GM12878 (cell line): ENCODE data around the gene ABR. TPM values are rescaled to one million over a fixed set of nuclear protein-coding genes. Genes with fewer than 3 reads are reported as not detected.

Experiments
- ATAC-seq: fragments of 200-7000 bp; cut with Tn5 transposase; 3 replicates; pipeline ENCODE4 v1.9.1; 2020; ENCODE audit warnings: mild to moderate bottlenecking, moderate library complexity
- BruUV-seq: library from RNA; stranded (reverse); fragments of 400-500 nt; replicated peaks from 2 replicates; lab custom pipeline; 2021; lab: Mats Ljungman, UMichigan
- CTCF ChIA-PET: fragments of 300-600 bp; sonication (Branson Sonifier 250); formaldehyde crosslinking; extraction: SDS; loops from one replicate; lab custom pipeline; 2021; ENCODE audit warnings: inconsistent platforms; lab: Yijun Ruan, JAX
- POLR2A ChIA-PET: fragments of 350-600 bp; formaldehyde crosslinking; extraction: SDS; loops from one replicate; lab custom pipeline; 2021; ENCODE audit warnings: inconsistent platforms; lab: Charles Lee
- RAD21 ChIA-PET: fragments of 300-600 bp; sonication (Branson Sonifier 250); formaldehyde crosslinking; loops from one replicate; lab custom pipeline; 2023; ENCODE audit warnings: antibody characterized with exemption; ENCODE audit not compliant: unreplicated experiment; lab: Charles Lee
- SMC1A ChIA-PET: fragments of 300-600 bp; sonication (Branson Sonifier 250); formaldehyde crosslinking; loops from one replicate; lab custom pipeline; 2023; ENCODE audit not compliant: unreplicated experiment, uncharacterized antibody; lab: Charles Lee
- DNase-seq: peaks from one replicate; pipeline ENCODE4 v3.0.0-alpha.2; 2011; ENCODE audit warnings: low read depth, low spot score
- FAIRE-seq: peaks from 3 replicates; lab custom pipeline; 2011; peaks lifted over from hg19 to GRCh38; lab: Jason Lieb, UNC
- H2AFZ ChIP-seq: 2 replicates; pipeline ENCODE4 v1.6.0; 2011; ENCODE audit warnings: low read depth, low read length, control low read depth; ENCODE audit not compliant: control insufficient read depth
- H3K27ac ChIP-seq: 2 replicates; pipeline ENCODE4 v1.5.1; 2011; ENCODE audit warnings: control low read depth; ENCODE audit not compliant: control insufficient read depth, insufficient read depth
- H3K27me3 ChIP-seq, 2 experiments: replicated peaks in 1 of 2; 2 replicates each; pipeline versions ENCODE4 v1.6.0 to v1.6.1; 2011; ENCODE audit warnings: low read length in 1 of 2; ENCODE audit not compliant: control insufficient read depth in 2 of 2, insufficient read depth in 2 of 2
- H3K36me3 ChIP-seq, 2 experiments: 2 replicates each; pipeline ENCODE4 v1.5.1; 2011; ENCODE audit warnings: low read length in 1 of 2; ENCODE audit not compliant: control insufficient read depth in 2 of 2, insufficient read depth in 2 of 2
- H3K4me1 ChIP-seq: 2 replicates; pipeline ENCODE4 v1.6.1; 2011; ENCODE audit warnings: mild to moderate bottlenecking, low read length, moderate library complexity, mixed read lengths; ENCODE audit not compliant: control insufficient read depth, insufficient read depth
- H3K4me2 ChIP-seq: 2 replicates; pipeline ENCODE4 v1.6.0; 2011; ENCODE audit warnings: control low read depth; ENCODE audit not compliant: control insufficient read depth, insufficient read depth
- H3K4me3 ChIP-seq: fragments of 200-600 bp; sonication (generic); 2 replicates; pipeline ENCODE4 v1.5.1; 2016
- H3K79me2 ChIP-seq: 2 replicates; pipeline ENCODE4 v1.6.0; 2011; ENCODE audit warnings: low read length; ENCODE audit not compliant: control insufficient read depth, insufficient read depth
- H3K9ac ChIP-seq: 2 replicates; pipeline ENCODE4 v1.8.0; 2011; ENCODE audit warnings: low read length, control low read depth, mixed read lengths; ENCODE audit not compliant: control insufficient read depth, insufficient read depth
- H3K9me3 ChIP-seq: replicated peaks from 3 replicates; pipeline ENCODE4 v1.5.1; 2011; ENCODE audit warnings: mild to moderate bottlenecking, low read length; ENCODE audit not compliant: control insufficient read depth, insufficient read depth
- H4K20me1 ChIP-seq: 2 replicates; pipeline ENCODE4 v1.6.0; 2011; ENCODE audit not compliant: control insufficient read depth, insufficient read depth
- BRCA1 ChIP-seq: IDR thresholded peaks from 2 replicates; pipeline ENCODE4 v1.6.1; 2011; ENCODE audit warnings: low read depth, low read length, improper control_type of control experiment
- CBFB ChIP-seq: IDR thresholded peaks from 2 replicates; pipeline ENCODE4 v1.6.1; 2016; ENCODE audit warnings: antibody characterized with exemption, low read depth
- GATAD2B ChIP-seq: fragments of 450-650 bp; conservative IDR thresholded peaks from 2 replicates; pipeline ENCODE4 v1.6.1; 2017; ENCODE audit warnings: low read depth, mild to moderate bottlenecking, moderate library complexity
- RAD21 ChIP-seq: IDR thresholded peaks from 2 replicates; pipeline ENCODE4 v1.6.1; 2011; ENCODE audit warnings: mild to moderate bottlenecking, low read depth, low read length, moderate library complexity; ENCODE audit not compliant: insufficient read depth
- SMAD1 ChIP-seq: fragments of 450-650 bp; IDR thresholded peaks from 2 replicates; pipeline ENCODE4 v1.6.1; 2018; ENCODE audit warnings: mild to moderate bottlenecking, low read depth; ENCODE audit not compliant: partially characterized antibody
- SUPT20H ChIP-seq: IDR thresholded peaks from 2 replicates; pipeline ENCODE4 v1.6.1; 2011; ENCODE audit warnings: low read depth, mild to moderate bottlenecking, low read length, moderate library complexity, borderline replicate concordance; ENCODE audit not compliant: control insufficient read depth
- TAF1 ChIP-seq: IDR thresholded peaks from 2 replicates; pipeline ENCODE4 v1.6.1; 2011; ENCODE audit warnings: mild to moderate bottlenecking, low read depth, low read length, borderline replicate concordance
- TCF12 ChIP-seq: IDR thresholded peaks from 2 replicates; pipeline ENCODE4 v1.6.1; 2011; ENCODE audit warnings: low read depth, mild to moderate bottlenecking, low read length
- ZNF384 ChIP-seq: IDR thresholded peaks from 2 replicates; pipeline ENCODE4 v1.6.1; 2012; ENCODE audit warnings: low read depth, mild to moderate bottlenecking, low read length, improper control_type of control experiment, borderline replicate concordance
- ZZZ3 ChIP-seq: IDR thresholded peaks from 2 replicates; pipeline ENCODE4 v1.6.1; 2011; ENCODE audit warnings: low read depth; ENCODE audit not compliant: control insufficient read depth, insufficient read length
- WGBS: methylation state at CpG from one replicate; pipeline ENCODE4 v1.1.6; 2016; ENCODE audit warnings: low lambda C conversion rate; ENCODE audit not compliant: insufficient replicate concordance, insufficient coverage; ENCODE audit errors: missing lambda C conversion rate; 5-methylcytosine and 5-hydroxymethylcytosine counted together
- in situ Hi-C: fragments of 300-500 bp; cut with MboI; formaldehyde crosslinking; loops from 9 replicates; pipeline ENCODE4 v1.14.3; 2018; ENCODE audit warnings: mixed read lengths
- intact Hi-C: fragments of 100-400 bp; cut with micrococcal nuclease; formaldehyde crosslinking; loops from one replicate; pipeline ENCODE4 v1.14.2; 2022; ENCODE audit not compliant: unreplicated experiment
- polyA plus RNA-seq, 11 experiments: library from polyadenylated mRNA; depleted of rRNA in 4 of 11; unstranded in 6 of 11; stranded (reverse) in 5 of 11; fragments of >200 nt; fragmentation: Nextera tagmentation in 4 of 11; fragmentation: Illumina TruSeq in 1 of 11; extraction: Ambion mirVana in 4 of 11; extraction: Trizol in 1 of 11; gene quantifications; 1 replicate in 1 of 11; 2 replicates in 10 of 11; pipeline versions ENCODE4 v1.2.1 to v1.2.3, GENCODE V29; 2011 to 2016; ENCODE audit warnings: inconsistent platforms in 2 of 11, missing spikeins in 2 of 11, low read depth in 1 of 11
- total RNA-seq, 4 experiments: library from RNA; depleted of rRNA in 3 of 4; stranded (reverse); fragments of >200 nt in 3 of 4; fragmentation: Illumina TruSeq in 1 of 4; extraction: Trizol in 1 of 4; gene quantifications; 2 replicates each; pipeline versions ENCODE4 v1.2.1 to v1.2.3, GENCODE V29; 2013 to 2021
- TF ChIP-seq, protein P1 (sequence below): fragments of 150-350 bp; IDR thresholded peaks from 2 replicates; pipeline ENCODE4 v1.6.1; 2016; ENCODE audit warnings: low read depth, low read length
- TF ChIP-seq, protein P2 (sequence below): fragments of 450-650 bp; IDR thresholded peaks from 2 replicates; pipeline ENCODE4 v1.6.1; 2018; ENCODE audit warnings: mild to moderate bottlenecking, low read depth, moderate library complexity; ENCODE audit not compliant: partially characterized antibody
- TF ChIP-seq, protein P3 (sequence below): IDR thresholded peaks from 2 replicates; pipeline ENCODE4 v1.6.1; 2011; ENCODE audit warnings: borderline replicate concordance, low read depth, mild to moderate bottlenecking, moderate library complexity, low read length; ENCODE audit not compliant: insufficient read depth, poor library complexity, severe bottlenecking
- TF ChIP-seq, protein P4 (sequence below): fragments of 450-650 bp; conservative IDR thresholded peaks from 2 replicates; pipeline ENCODE4 v1.6.1; 2017; ENCODE audit warnings: mild to moderate bottlenecking, moderate library complexity

The ABR gene
- total and polyA plus RNA-seq, 10 of the 15 experiments (the other 5 are each of a cell fraction or from before 2014, with no cell fraction given) = 1.4 to 112 (median 30.0) TPM

DNA sequence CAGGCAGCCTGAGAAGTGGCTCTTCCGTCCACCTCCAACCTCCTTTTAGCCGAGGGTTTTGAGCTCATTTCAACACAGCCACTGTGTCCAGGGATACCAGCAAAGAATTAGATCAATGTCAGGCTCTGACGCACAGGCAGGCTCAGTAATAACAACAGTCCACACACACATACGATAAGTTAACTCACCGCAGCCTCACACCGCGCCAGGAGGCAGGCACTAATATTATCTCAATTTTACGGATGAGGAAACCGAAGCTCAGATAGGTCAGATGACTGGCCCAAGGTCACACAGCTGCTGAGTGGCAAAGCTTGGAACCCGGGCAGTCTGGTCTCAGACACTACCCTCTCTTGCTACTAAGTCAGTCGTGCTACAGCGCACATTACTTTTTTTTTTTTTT is 22.9 kb downstream of the ABR start:
- intact Hi-C loops = no loop called here
- CTCF ChIA-PET = interaction anchor here (1.1 kb wide), 1 partner anchor 34 kb away, joined by 5 read pairs; no protein-coding TSS in a partner anchor
- Histone ChIP-seq H4K20me1 (no peaks in the 10 kb centered on the region), H3K9ac (no peak overlapping the region), H2AFZ (no peak overlapping the region), H3K4me2 (no peak overlapping the region), H3K36me3 (peaks cover 2 to 3% of the 10 kb centered on the region in 2 experiments; a peak in 3 of 4 replicates), H3K27me3 (no peaks in the 10 kb centered on the region), H3K9me3 (no peaks in the 10 kb centered on the region; the same call in 2 of the 3 replicates), H3K4me3 (no peak overlapping the region), H3K79me2 (peaks cover 2% of the 10 kb centered on the region), H3K27ac (no peak overlapping the region), H3K4me1 (no peaks in the 10 kb centered on the region)
- in situ Hi-C loops = no loop called here
- DNase-seq (no peak), ATAC-seq (no peak), FAIRE-seq (no peak)
- 81% methylated on average over 12 of the region's 12 CpGs for WGBS
- no TSS peak for BruUV-seq
- POLR2A ChIA-PET = interaction anchor here (0.7 kb wide), 1 partner anchor 115 kb away, joined by 4 read pairs; no protein-coding TSS in a partner anchor
- RAD21 ChIA-PET = interaction anchor here (1.4 kb wide), 1 partner anchor 24 kb away, joined by 4 read pairs; no protein-coding TSS in a partner anchor
- SMC1A ChIA-PET = interaction anchor here (1.0 kb wide), 1 partner anchor 11 kb away, joined by 3 read pairs; no protein-coding TSS in a partner anchor
- TF ChIP-seq TAF1 (no peak), BRCA1 (no peak), ZZZ3 (no peak), RAD21 (no peak), CBFB (no peak), ZNF384 (no peak), TCF12 (no peak), GATAD2B (no peak), SUPT20H (no peak), SMAD1 (no peak)
- TF ChIP-seq, protein P1, sequence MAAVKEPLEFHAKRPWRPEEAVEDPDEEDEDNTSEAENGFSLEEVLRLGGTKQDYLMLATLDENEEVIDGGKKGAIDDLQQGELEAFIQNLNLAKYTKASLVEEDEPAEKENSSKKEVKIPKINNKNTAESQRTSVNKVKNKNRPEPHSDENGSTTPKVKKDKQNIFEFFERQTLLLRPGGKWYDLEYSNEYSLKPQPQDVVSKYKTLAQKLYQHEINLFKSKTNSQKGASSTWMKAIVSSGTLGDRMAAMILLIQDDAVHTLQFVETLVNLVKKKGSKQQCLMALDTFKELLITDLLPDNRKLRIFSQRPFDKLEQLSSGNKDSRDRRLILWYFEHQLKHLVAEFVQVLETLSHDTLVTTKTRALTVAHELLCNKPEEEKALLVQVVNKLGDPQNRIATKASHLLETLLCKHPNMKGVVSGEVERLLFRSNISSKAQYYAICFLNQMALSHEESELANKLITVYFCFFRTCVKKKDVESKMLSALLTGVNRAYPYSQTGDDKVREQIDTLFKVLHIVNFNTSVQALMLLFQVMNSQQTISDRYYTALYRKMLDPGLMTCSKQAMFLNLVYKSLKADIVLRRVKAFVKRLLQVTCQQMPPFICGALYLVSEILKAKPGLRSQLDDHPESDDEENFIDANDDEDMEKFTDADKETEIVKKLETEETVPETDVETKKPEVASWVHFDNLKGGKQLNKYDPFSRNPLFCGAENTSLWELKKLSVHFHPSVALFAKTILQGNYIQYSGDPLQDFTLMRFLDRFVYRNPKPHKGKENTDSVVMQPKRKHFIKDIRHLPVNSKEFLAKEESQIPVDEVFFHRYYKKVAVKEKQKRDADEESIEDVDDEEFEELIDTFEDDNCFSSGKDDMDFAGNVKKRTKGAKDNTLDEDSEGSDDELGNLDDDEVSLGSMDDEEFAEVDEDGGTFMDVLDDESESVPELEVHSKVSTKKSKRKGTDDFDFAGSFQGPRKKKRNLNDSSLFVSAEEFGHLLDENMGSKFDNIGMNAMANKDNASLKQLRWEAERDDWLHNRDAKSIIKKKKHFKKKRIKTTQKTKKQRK = no peak
- TF ChIP-seq, protein P2, sequence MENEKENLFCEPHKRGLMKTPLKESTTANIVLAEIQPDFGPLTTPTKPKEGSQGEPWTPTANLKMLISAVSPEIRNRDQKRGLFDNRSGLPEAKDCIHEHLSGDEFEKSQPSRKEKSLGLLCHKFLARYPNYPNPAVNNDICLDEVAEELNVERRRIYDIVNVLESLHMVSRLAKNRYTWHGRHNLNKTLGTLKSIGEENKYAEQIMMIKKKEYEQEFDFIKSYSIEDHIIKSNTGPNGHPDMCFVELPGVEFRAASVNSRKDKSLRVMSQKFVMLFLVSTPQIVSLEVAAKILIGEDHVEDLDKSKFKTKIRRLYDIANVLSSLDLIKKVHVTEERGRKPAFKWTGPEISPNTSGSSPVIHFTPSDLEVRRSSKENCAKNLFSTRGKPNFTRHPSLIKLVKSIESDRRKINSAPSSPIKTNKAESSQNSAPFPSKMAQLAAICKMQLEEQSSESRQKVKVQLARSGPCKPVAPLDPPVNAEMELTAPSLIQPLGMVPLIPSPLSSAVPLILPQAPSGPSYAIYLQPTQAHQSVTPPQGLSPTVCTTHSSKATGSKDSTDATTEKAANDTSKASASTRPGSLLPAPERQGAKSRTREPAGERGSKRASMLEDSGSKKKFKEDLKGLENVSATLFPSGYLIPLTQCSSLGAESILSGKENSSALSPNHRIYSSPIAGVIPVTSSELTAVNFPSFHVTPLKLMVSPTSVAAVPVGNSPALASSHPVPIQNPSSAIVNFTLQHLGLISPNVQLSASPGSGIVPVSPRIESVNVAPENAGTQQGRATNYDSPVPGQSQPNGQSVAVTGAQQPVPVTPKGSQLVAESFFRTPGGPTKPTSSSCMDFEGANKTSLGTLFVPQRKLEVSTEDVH = no peak
- TF ChIP-seq, protein P3, sequence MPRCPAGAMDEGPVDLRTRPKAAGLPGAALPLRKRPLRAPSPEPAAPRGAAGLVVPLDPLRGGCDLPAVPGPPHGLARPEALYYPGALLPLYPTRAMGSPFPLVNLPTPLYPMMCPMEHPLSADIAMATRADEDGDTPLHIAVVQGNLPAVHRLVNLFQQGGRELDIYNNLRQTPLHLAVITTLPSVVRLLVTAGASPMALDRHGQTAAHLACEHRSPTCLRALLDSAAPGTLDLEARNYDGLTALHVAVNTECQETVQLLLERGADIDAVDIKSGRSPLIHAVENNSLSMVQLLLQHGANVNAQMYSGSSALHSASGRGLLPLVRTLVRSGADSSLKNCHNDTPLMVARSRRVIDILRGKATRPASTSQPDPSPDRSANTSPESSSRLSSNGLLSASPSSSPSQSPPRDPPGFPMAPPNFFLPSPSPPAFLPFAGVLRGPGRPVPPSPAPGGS = no peak
- TF ChIP-seq, protein P4, sequence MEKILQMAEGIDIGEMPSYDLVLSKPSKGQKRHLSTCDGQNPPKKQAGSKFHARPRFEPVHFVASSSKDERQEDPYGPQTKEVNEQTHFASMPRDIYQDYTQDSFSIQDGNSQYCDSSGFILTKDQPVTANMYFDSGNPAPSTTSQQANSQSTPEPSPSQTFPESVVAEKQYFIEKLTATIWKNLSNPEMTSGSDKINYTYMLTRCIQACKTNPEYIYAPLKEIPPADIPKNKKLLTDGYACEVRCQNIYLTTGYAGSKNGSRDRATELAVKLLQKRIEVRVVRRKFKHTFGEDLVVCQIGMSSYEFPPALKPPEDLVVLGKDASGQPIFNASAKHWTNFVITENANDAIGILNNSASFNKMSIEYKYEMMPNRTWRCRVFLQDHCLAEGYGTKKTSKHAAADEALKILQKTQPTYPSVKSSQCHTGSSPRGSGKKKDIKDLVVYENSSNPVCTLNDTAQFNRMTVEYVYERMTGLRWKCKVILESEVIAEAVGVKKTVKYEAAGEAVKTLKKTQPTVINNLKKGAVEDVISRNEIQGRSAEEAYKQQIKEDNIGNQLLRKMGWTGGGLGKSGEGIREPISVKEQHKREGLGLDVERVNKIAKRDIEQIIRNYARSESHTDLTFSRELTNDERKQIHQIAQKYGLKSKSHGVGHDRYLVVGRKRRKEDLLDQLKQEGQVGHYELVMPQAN = no peak
